ENCODE measurements around the gene GLB1L3.

Gene GLB1L3

DNA sequence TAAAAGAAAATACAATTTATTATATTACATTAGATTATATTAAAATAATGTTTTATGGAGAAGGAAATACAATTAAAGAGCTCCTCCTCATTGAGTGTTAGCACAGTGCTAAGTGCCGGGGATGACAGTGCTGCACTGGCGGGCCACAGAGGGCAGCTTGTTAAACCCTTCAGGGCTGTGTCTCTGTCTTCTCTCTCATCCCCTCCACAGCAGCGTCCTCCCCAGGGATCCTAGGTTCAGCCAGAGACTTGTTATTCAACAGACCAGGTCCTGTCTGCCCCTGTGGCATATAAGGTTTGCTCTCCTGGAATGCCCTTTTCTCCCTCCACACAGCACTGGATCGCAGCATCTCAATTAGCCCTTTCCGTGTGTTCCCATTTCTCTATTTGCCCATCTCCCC lies 37.2 kb upstream of the GLB1L3 start:
- Histone ChIP-seq H3K4me3 (replicated peaks; ENCODE audit: insufficient read depth, low read length) (no peak overlapping the region), H3K27ac (replicated peaks) (no peak overlapping the region), H3K27me3 (ENCODE audit: insufficient read depth, poor library complexity, severe bottlenecking) (no peaks in the 10 kb centered on the region)
- no peak for TF ChIP-seq GABPA (IDR thresholded peaks at IDR 0.05; ENCODE audit: low read depth)
- TF ChIP-seq SPI1 (IDR thresholded peaks at IDR 0.05; ENCODE audit: borderline replicate concordance, low read depth): no peak
- TF ChIP-seq, protein P1, sequence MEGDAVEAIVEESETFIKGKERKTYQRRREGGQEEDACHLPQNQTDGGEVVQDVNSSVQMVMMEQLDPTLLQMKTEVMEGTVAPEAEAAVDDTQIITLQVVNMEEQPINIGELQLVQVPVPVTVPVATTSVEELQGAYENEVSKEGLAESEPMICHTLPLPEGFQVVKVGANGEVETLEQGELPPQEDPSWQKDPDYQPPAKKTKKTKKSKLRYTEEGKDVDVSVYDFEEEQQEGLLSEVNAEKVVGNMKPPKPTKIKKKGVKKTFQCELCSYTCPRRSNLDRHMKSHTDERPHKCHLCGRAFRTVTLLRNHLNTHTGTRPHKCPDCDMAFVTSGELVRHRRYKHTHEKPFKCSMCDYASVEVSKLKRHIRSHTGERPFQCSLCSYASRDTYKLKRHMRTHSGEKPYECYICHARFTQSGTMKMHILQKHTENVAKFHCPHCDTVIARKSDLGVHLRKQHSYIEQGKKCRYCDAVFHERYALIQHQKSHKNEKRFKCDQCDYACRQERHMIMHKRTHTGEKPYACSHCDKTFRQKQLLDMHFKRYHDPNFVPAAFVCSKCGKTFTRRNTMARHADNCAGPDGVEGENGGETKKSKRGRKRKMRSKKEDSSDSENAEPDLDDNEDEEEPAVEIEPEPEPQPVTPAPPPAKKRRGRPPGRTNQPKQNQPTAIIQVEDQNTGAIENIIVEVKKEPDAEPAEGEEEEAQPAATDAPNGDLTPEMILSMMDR (IDR thresholded peaks at IDR 0.05; ENCODE audit: insufficient read depth, low read length): no peak
- no peak for TF ChIP-seq POLR2AphosphoS5 (IDR thresholded peaks at IDR 0.05; ENCODE audit: low read depth)
- TF ChIP-seq, protein P2, sequence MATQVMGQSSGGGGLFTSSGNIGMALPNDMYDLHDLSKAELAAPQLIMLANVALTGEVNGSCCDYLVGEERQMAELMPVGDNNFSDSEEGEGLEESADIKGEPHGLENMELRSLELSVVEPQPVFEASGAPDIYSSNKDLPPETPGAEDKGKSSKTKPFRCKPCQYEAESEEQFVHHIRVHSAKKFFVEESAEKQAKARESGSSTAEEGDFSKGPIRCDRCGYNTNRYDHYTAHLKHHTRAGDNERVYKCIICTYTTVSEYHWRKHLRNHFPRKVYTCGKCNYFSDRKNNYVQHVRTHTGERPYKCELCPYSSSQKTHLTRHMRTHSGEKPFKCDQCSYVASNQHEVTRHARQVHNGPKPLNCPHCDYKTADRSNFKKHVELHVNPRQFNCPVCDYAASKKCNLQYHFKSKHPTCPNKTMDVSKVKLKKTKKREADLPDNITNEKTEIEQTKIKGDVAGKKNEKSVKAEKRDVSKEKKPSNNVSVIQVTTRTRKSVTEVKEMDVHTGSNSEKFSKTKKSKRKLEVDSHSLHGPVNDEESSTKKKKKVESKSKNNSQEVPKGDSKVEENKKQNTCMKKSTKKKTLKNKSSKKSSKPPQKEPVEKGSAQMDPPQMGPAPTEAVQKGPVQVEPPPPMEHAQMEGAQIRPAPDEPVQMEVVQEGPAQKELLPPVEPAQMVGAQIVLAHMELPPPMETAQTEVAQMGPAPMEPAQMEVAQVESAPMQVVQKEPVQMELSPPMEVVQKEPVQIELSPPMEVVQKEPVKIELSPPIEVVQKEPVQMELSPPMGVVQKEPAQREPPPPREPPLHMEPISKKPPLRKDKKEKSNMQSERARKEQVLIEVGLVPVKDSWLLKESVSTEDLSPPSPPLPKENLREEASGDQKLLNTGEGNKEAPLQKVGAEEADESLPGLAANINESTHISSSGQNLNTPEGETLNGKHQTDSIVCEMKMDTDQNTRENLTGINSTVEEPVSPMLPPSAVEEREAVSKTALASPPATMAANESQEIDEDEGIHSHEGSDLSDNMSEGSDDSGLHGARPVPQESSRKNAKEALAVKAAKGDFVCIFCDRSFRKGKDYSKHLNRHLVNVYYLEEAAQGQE (IDR thresholded peaks at IDR 0.05; ENCODE audit: insufficient replicate concordance, low read depth): no peak
- no peak for DNase-seq (ENCODE audit: low read depth in 1 of 2, low spot score in 1 of 2)

DNA sequence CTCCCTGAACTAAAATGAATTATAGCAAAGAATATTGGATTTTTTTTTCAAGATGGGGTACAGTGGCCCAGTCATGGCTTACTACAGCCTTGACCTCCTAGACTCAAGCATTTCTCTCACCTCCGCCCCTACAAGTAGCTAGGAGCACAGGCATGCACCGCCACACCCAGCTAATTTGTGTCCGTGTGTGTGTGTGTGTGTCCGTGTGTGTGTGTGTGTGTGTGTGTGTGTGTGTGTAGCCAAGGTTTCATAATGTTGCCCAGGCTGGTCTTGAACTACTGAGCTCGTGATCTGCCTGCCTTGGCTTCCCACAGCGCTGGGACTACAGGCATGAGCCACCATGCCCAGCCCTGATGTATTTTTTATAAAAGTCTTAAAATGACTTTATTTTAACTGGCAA lies 35.6 kb upstream of the GLB1L3 start:
- H3K4me3 ChIP-seq (replicated peaks; ENCODE audit: insufficient read depth, low read length): no peak overlapping the region
- TF ChIP-seq SPI1 (IDR thresholded peaks at IDR 0.05; ENCODE audit: borderline replicate concordance, low read depth): no peak
- TF ChIP-seq, protein P1 (IDR thresholded peaks at IDR 0.05; ENCODE audit: insufficient read depth, low read length): no peak
- no peak for TF ChIP-seq GABPA (IDR thresholded peaks at IDR 0.05; ENCODE audit: low read depth)
- no peak for TF ChIP-seq POLR2AphosphoS5 (IDR thresholded peaks at IDR 0.05; ENCODE audit: low read depth)
- TF ChIP-seq, protein P2 (IDR thresholded peaks at IDR 0.05; ENCODE audit: insufficient replicate concordance, low read depth): no peak
- DNase-seq (ENCODE audit: low read depth in 1 of 2, low spot score in 1 of 2): no peak
- H3K27me3 ChIP-seq (ENCODE audit: insufficient read depth, poor library complexity, severe bottlenecking): no peaks in the 10 kb centered on the region
- no peak overlapping the region for H3K27ac ChIP-seq (replicated peaks)

DNA sequence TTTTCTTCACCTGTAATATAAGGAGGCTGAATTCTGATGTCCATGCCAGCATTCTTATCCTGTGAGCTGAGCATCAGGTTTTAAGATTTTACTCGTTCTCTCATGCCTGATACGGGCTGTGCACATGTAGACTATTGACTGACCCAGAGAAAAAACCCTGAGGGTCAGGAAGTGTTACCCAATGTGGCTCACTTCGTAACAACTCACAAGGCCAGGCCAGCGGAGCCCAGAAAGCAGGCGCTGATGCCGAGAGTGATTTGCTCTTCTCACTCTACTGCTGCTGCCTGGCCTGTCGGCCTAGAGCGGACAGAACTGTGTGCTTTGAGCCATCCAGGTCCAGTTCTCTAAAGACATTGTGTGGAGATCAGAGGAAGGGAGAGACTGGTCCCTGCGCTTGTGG lies 33.8 kb upstream of the GLB1L3 start:
- Histone ChIP-seq H3K27me3 (ENCODE audit: insufficient read depth, poor library complexity, severe bottlenecking) (no peaks in the 10 kb centered on the region), H3K4me3 (replicated peaks; ENCODE audit: insufficient read depth, low read length) (no peak overlapping the region), H3K27ac (replicated peaks) (no peak overlapping the region)
- no peak for DNase-seq (ENCODE audit: low read depth in 1 of 2, low spot score in 1 of 2)
- no peak for TF ChIP-seq SPI1 (IDR thresholded peaks at IDR 0.05; ENCODE audit: borderline replicate concordance, low read depth)
- TF ChIP-seq, protein P1 (IDR thresholded peaks at IDR 0.05; ENCODE audit: insufficient read depth, low read length): no peak
- no peak for TF ChIP-seq GABPA (IDR thresholded peaks at IDR 0.05; ENCODE audit: low read depth)
- TF ChIP-seq, protein P2 (IDR thresholded peaks at IDR 0.05; ENCODE audit: insufficient replicate concordance, low read depth): no peak

Measured in HL-60 (cell line).